Kidney (tissue), 14 donors: Measurements from ENCODE around the gene SLC45A3. TPM values are rescaled to one million over a fixed set of nuclear protein-coding genes. Genes with fewer than 3 reads are reported as not detected.

Source experiments
- DNase-seq, 5 donors: peaks; one replicate each; pipeline ENCODE4 v3.0.0-alpha.2; 2013 to 2020
- FAIRE-seq: peaks from 2 replicates; lab custom pipeline; 2012; peaks lifted over from hg19 to GRCh38; lab: Jason Lieb, UNC
- H3K27ac ChIP-seq, 2 donors: one replicate each; pipeline ENCODE4 v1.7.0; 2013; ENCODE audit warnings: low read depth in 2 of 2, low read length in 2 of 2, inconsistent platforms in 1 of 2
- H3K27me3 ChIP-seq: one replicate; pipeline ENCODE4 v1.7.1; 2013; ENCODE audit warnings: low read length, inconsistent platforms; ENCODE audit not compliant: control insufficient read depth, insufficient read depth
- H3K36me3 ChIP-seq, 3 donors: one replicate each; pipeline versions ENCODE4 v1.7.0 to v1.7.1; 2013; ENCODE audit warnings: low read length in 3 of 3, control low read depth in 1 of 3, inconsistent platforms in 1 of 3; ENCODE audit not compliant: insufficient read depth in 3 of 3, control insufficient read depth in 2 of 3
- H3K4me1 ChIP-seq, 3 donors: one replicate each; pipeline versions ENCODE4 v1.7.0 to v1.7.1; 2013; ENCODE audit warnings: low read length in 3 of 3, inconsistent platforms in 1 of 3, low read depth in 1 of 3; ENCODE audit not compliant: control insufficient read depth in 2 of 3, insufficient read depth in 2 of 3
- H3K4me3 ChIP-seq, 3 donors: one replicate each; pipeline versions ENCODE4 v1.7.0 to v1.8.1; 2013; ENCODE audit warnings: low read length in 3 of 3, control low read depth in 1 of 3, inconsistent platforms in 1 of 3
- H3K9ac ChIP-seq, 3 donors: one replicate each; pipeline versions ENCODE4 v1.7.0 to v1.7.1; 2013; ENCODE audit warnings: low read length in 3 of 3, control low read depth in 1 of 3, inconsistent platforms in 1 of 3
- H3K9me3 ChIP-seq, 3 donors: one replicate each; pipeline versions ENCODE4 v1.7.0 to v1.7.1; 2013; ENCODE audit warnings: low read length in 3 of 3, control low read depth in 1 of 3, inconsistent platforms in 1 of 3; ENCODE audit not compliant: control insufficient read depth in 2 of 3, insufficient read depth in 1 of 3
- CTCF ChIP-seq: IDR thresholded peaks from 3 replicates; pipeline ENCODE4 v1.5.1; 2012; ENCODE audit warnings: mild to moderate bottlenecking, moderate library complexity, borderline replicate concordance; ENCODE audit not compliant: insufficient read depth; ENCODE audit errors: extremely low read depth
- intact Hi-C: fragments of 100-400 bp; cut with DNase I; formaldehyde crosslinking; loops from one replicate; pipeline ENCODE4 v1.11.1; 2022
- polyA plus RNA-seq: library from polyadenylated mRNA; stranded (reverse); fragments of 350-450 nt; fragmentation: Illumina TruSeq; extraction: RNeasy Lipid Tissue Mini Kit (QIAGEN cat#74804); gene quantifications from one replicate; pipeline ENCODE4 v1.2.3, GENCODE V29; 2014; ENCODE audit warnings: low read depth, low replicate concordance; ENCODE audit not compliant: insufficient read depth
- total RNA-seq: library from RNA; stranded (reverse); fragmentation: NEBNext Ultra II Directional; extraction: Animal tissue kit (Norgen Biotek cat#: 25700); gene quantifications from one replicate; pipeline ENCODE4 v1.2.1, GENCODE V29; 2021
- donor health status: control.
- donor health status: control.
- donor health status: control.
- donor health status: control.
- donor health status: control.
- donor health status: DM: yes; HTN: yes; CAD: no.
- donor health status: Normal renal cell carcinoma (clear cell type).

The SLC45A3 gene
- total and polyA plus RNA-seq, 2 donors from 2014 or later, result 6.8 to 7.2 TPM

GRCh38 chr1:205700865-205701401 is 20.6 kb upstream of the SLC45A3 start:
- no peak overlapping the region for H3K27ac ChIP-seq
- peaks cover 0 to 2% (median 0%) of the 10 kb centered on the region in 3 donors for H3K4me1 ChIP-seq
- no peaks in the 10 kb centered on the region for H3K27me3 ChIP-seq
- intact Hi-C loops, result no loop called here
- DNase-seq (peak; percentile 64 to 91 (median 71)), FAIRE-seq (no peak)
- no peak overlapping the region for H3K4me3 ChIP-seq
- no peak overlapping the region for H3K9ac ChIP-seq
- H3K36me3 ChIP-seq, result peaks cover 0 to 3% (median 0%) of the 10 kb centered on the region in 3 donors
- TF ChIP-seq CTCF, result no peak
- H3K9me3 ChIP-seq, result no peaks in the 10 kb centered on the region

- H3K4me3 ChIP-seq, result no peak overlapping the region
- no peak overlapping the region for H3K27ac ChIP-seq
- FAIRE-seq (no peak), DNase-seq (no peak)
- no peaks in the 10 kb centered on the region for H3K27me3 ChIP-seq
- H3K9me3 ChIP-seq, result no peaks in the 10 kb centered on the region
- intact Hi-C loops, result no loop called here
- TF ChIP-seq CTCF, result no peak
- H3K4me1 ChIP-seq, result peaks cover 0 to 2% (median 0%) of the 10 kb centered on the region in 3 donors
- H3K36me3 ChIP-seq, result peaks cover 0 to 3% (median 0%) of the 10 kb centered on the region in 3 donors
- no peak overlapping the region for H3K9ac ChIP-seq
These were observed 19.1 kb upstream of the SLC45A3 start for GRCh38 chr1:205699416-205699815.

GRCh38 chr1:205698921-205699320 is 18.6 kb upstream of the SLC45A3 start:
- FAIRE-seq (no peak), DNase-seq (no peak)
- no peak for TF ChIP-seq CTCF
- Histone ChIP-seq H3K9ac (no peak overlapping the region), H3K36me3 (peaks cover 0 to 3% (median 0%) of the 10 kb centered on the region in 3 donors), H3K27me3 (no peaks in the 10 kb centered on the region), H3K9me3 (no peaks in the 10 kb centered on the region), H3K4me3 (no peak overlapping the region), H3K27ac (no peak overlapping the region), H3K4me1 (peaks cover 0 to 2% (median 0%) of the 10 kb centered on the region in 3 donors)
- intact Hi-C loops, result no loop called here
